ENCODE measurements around the gene PDE4D.
A peak's percentile ranks its signal among the peaks of the same experiment; 100 is the strongest.

Gene PDE4D

GRCh38 chr5:59049095-59049494 lies 844.4 kb downstream of the PDE4D start:
- H3K9me3 ChIP-seq = no peaks in the 10 kb centered on the region
- no peak overlapping the region for H3K9ac ChIP-seq
- H3K27me3 ChIP-seq = no peaks in the 10 kb centered on the region
- TF ChIP-seq Cebpa-rat (IDR thresholded peaks at IDR 0.05) = no peak
- H3K4me1 ChIP-seq = no peaks in the 10 kb centered on the region
- no peaks in the 10 kb centered on the region for H3K36me3 ChIP-seq
- H3K27ac ChIP-seq = no peak overlapping the region
- H3K4me3 ChIP-seq = no peak overlapping the region
- H3K4me2 ChIP-seq = no peak overlapping the region
- no peaks in the 10 kb centered on the region for H4K20me1 ChIP-seq

DNA sequence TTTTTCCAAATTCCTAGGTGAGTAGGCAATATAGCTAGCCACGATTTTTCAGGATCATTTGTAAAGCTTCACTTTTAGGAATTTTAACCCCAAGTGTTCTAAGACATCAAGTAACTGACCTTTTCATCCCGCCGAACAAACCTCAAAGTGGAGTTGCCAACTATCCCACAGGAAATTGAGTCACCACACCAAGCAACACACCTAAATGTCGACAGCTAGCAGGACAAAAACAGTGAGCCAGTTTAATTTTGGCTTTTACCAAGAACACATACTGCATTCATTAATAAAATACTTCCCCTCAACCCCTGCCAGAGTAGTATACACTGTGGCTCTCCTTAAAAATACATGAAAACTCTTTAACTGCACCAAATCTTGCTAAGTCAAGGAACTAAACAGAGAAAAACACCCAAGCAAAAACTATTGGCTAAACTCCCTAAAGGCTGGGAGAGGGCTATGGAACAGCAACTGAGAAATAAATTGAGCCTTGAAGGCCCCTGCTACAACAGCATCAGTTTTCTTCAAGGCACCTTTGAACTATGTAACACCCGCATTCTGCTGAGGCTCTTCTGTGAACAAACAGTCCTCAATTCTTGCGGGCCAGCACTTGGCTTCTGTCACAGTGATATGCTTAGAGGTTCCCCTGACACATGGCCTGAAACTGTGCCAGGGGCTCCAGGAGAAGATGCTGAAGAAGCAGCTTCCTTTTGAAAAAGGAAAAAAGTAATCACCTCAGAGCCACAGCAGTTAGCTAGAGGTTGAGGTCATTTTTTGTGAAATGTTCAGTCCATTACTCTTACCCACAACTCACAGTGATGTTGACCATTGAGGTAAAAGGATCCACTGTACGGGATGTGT lies 851.1 kb downstream of the PDE4D start:
- Histone ChIP-seq H3K4me1 (peaks cover 21% of the 10 kb centered on the region), H4K20me1 (no peaks in the 10 kb centered on the region), H3K9ac (no peak overlapping the region), H3K27me3 (peaks cover 23% of the 10 kb centered on the region), H3K4me2 (no peak overlapping the region), H3K4me3 (no peak overlapping the region), H3K9me3 (no peaks in the 10 kb centered on the region), H3K27ac (no peak overlapping the region), H3K36me3 (no peaks in the 10 kb centered on the region)
- TF ChIP-seq Cebpa-rat (IDR thresholded peaks at IDR 0.05) = no peak

GRCh38 chr5:59041355-59041754 lies 852.2 kb downstream of the PDE4D start:
- TF ChIP-seq Cebpa-rat (IDR thresholded peaks at IDR 0.05) = no peak
- H3K36me3 ChIP-seq = no peaks in the 10 kb centered on the region
- H3K9ac ChIP-seq = no peak overlapping the region
- no peaks in the 10 kb centered on the region for H4K20me1 ChIP-seq
- peaks cover 23% of the 10 kb centered on the region for H3K27me3 ChIP-seq
- H3K4me3 ChIP-seq = no peak overlapping the region
- peaks cover 26% of the 10 kb centered on the region for H3K4me1 ChIP-seq
- H3K4me2 ChIP-seq = no peak overlapping the region
- no peak overlapping the region for H3K27ac ChIP-seq
- H3K9me3 ChIP-seq = no peaks in the 10 kb centered on the region

- no peak overlapping the region for H3K27ac ChIP-seq
- no peaks in the 10 kb centered on the region for H4K20me1 ChIP-seq
- no peak for TF ChIP-seq Cebpa-rat (IDR thresholded peaks at IDR 0.05)
- no peak overlapping the region for H3K4me3 ChIP-seq
- no peak overlapping the region for H3K4me2 ChIP-seq
- no peaks in the 10 kb centered on the region for H3K36me3 ChIP-seq
- H3K9me3 ChIP-seq = no peaks in the 10 kb centered on the region
- no peak overlapping the region for H3K9ac ChIP-seq
- peaks cover 26% of the 10 kb centered on the region for H3K4me1 ChIP-seq
- peaks cover 23% of the 10 kb centered on the region for H3K27me3 ChIP-seq
Measured at GRCh38 chr5:59040804-59041201, 852.7 kb downstream of the PDE4D start.

GRCh38 chr5:59040024-59040803 lies 853.3 kb downstream of the PDE4D start:
- H3K4me2 ChIP-seq = peak overlapping the region; percentile 94
- no peaks in the 10 kb centered on the region for H3K36me3 ChIP-seq
- TF ChIP-seq Cebpa-rat (IDR thresholded peaks at IDR 0.05) = no peak
- H3K27ac ChIP-seq = no peak overlapping the region
- no peaks in the 10 kb centered on the region for H4K20me1 ChIP-seq
- peaks cover 26% of the 10 kb centered on the region for H3K4me1 ChIP-seq
- no peaks in the 10 kb centered on the region for H3K9me3 ChIP-seq
- H3K4me3 ChIP-seq = peak overlapping the region; percentile 82
- peak overlapping the region; percentile 81; the same call in 1 of the 2 replicates for H3K9ac ChIP-seq
- peaks cover 23% of the 10 kb centered on the region for H3K27me3 ChIP-seq

DNA sequence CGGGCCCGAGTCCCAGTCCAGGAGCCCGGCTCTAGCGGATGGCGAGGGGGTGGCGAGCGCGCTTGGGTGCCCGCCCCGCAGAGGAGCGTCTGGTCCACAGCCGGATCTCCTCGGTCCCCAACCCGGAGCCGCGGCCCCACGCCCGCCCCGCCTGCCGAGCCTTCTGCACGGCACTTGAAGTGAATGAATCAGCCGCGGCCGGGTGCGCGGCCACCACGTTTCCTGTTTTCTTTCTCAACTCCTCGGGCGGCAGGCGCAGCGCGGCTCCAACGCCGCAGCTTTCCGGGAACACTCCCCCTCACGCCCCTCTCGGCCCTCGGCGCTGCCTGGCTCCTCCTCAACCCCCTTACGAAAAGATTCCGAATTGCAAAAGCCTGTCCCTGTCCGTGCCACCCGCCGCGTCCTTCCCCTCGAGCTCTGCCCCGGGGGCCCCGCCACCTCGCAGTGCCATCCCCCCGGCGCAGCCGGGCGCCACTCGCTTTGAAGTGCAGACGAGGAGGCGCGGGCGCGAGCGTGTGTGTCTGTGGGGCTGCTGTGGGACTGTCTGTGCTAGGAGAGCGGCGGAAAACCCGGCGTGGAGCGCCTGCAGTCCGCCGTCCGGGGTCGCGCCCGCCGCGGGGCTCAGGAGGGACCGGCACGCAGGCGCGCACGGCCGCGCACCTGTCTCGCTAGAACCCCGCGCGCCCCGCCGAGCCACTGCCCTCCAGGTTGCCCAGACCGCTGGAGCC lies 854.1 kb downstream of the PDE4D start:
- H4K20me1 ChIP-seq = no peaks in the 10 kb centered on the region
- peak overlapping the region; percentile 82 for H3K4me3 ChIP-seq
- peaks cover 26% of the 10 kb centered on the region for H3K4me1 ChIP-seq
- H3K27me3 ChIP-seq = peaks cover 23% of the 10 kb centered on the region
- peak overlapping the region; percentile 94 for H3K4me2 ChIP-seq
- no peaks in the 10 kb centered on the region for H3K36me3 ChIP-seq
- H3K9me3 ChIP-seq = no peaks in the 10 kb centered on the region
- H3K27ac ChIP-seq = peak overlapping the region; percentile 68
- H3K9ac ChIP-seq = peak overlapping the region; percentile 81
- TF ChIP-seq Cebpa-rat (IDR thresholded peaks at IDR 0.05) = no peak

- Histone ChIP-seq H3K4me2 (peak overlapping the region; percentile 94), H3K4me3 (peak overlapping the region; percentile 82), H3K27ac (peak overlapping the region; percentile 68), H3K27me3 (peaks cover 23% of the 10 kb centered on the region), H3K36me3 (no peaks in the 10 kb centered on the region), H3K9ac (peak overlapping the region; percentile 81), H3K9me3 (no peaks in the 10 kb centered on the region), H3K4me1 (peaks cover 26% of the 10 kb centered on the region), H4K20me1 (no peaks in the 10 kb centered on the region)
- no peak for TF ChIP-seq Cebpa-rat (IDR thresholded peaks at IDR 0.05)
Measured at GRCh38 chr5:59038798-59039295, 854.7 kb downstream of the PDE4D start.

DNA sequence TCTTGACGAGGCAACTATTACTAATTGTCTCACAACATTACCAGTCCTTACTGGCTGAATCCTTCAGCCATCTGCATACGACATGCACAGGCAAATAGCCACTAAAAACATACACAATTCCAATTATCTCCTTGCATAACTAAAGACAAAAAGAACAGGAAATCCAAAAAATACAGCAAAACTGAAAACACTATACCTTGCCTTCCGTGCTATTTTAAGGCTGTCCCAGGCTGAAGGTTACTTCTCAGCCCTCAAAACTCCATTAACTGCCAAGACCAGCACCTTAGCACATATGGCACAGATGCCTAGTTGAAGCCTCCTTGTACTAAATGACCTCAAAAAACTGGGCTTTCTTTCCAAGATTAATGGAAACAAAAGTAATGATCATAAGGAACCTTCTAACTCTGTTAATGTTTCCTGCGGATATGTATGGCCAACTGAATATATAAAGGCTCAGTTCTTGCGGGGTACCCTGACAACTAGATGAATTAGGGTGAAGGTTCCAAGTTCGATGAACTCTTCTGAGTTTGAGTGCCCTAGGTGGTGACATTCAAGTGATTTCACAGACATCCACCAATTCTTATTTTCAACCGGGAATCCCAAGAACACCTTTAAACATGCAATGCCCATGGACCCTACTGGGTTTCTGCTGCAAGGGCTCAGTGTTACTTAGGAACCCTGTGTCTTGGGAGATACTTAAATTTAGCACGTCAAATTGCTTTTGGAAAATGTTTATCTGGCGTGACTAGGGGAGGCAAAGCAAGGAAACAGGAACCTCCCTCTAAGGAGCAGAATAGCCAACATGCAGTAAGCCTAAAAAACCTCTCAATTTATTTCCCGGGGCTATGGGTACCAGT lies 855.4 kb downstream of the PDE4D start:
- Histone ChIP-seq H3K4me2 (peak overlapping the region; percentile 94), H3K9ac (peak overlapping the region; percentile 81), H3K4me3 (peak overlapping the region; percentile 82), H3K36me3 (no peaks in the 10 kb centered on the region), H3K27me3 (peaks cover 23% of the 10 kb centered on the region), H3K27ac (peak overlapping the region; percentile 68; the same call in 1 of the 2 replicates), H3K4me1 (peaks cover 26% of the 10 kb centered on the region), H4K20me1 (no peaks in the 10 kb centered on the region), H3K9me3 (no peaks in the 10 kb centered on the region)
- no peak for TF ChIP-seq Cebpa-rat (IDR thresholded peaks at IDR 0.05)

DNA sequence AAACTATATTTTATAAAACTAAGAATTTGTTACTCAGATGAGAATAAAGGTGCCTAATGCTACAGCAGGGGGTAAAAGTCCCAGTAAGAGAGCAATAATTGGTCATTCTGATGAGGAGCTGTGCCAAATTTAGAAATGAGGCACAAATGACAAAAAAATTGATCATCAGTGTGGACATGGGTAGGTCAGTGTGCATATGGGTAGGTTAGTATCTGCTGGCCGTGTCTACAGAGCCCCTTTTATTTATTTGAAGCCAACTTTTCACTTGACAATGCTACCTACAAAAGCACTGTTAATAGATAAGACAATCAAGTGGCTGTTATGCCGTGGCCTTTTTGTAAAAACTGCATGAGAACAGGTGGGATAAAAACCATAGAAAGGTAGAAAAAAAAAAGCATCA lies 856.1 kb downstream of the PDE4D start:
- no peaks in the 10 kb centered on the region for H4K20me1 ChIP-seq
- H3K9me3 ChIP-seq = no peaks in the 10 kb centered on the region
- H3K27me3 ChIP-seq = peaks cover 23% of the 10 kb centered on the region
- H3K36me3 ChIP-seq = no peaks in the 10 kb centered on the region
- no peak overlapping the region for H3K27ac ChIP-seq
- no peak for TF ChIP-seq Cebpa-rat (IDR thresholded peaks at IDR 0.05)
- H3K9ac ChIP-seq = no peak overlapping the region
- H3K4me1 ChIP-seq = peaks cover 26% of the 10 kb centered on the region
- H3K4me3 ChIP-seq = peak overlapping the region; percentile 82
- H3K4me2 ChIP-seq = peak overlapping the region; percentile 94
